Endometrial microvascular endothelial cells (primary cell): Measurements from ENCODE around the gene TGM5. TPM values are rescaled to one million over a fixed set of nuclear protein-coding genes. Genes with fewer than 3 reads are reported as not detected.
"Not testable (repeated sequence)": the region's sequence is repeated elsewhere in the genome, so short reads cannot be mapped to it uniquely, and the experiment has no call there.

Experiments
- in situ Hi-C: cut with HindIII; loops from 2 replicates; pipeline ENCODE4 v1.10.0; 2017; ENCODE audit warnings: low sequenced_read_pairs, low pct_unique_long_range_greater_than_20kb; ENCODE audit errors: inconsistent ontology term
- total RNA-seq: library from RNA; depleted of rRNA; stranded (reverse); fragments of >200 nt; gene quantifications from one replicate; pipeline ENCODE4 v1.2.3, GENCODE V29; 2015; ENCODE audit errors: inconsistent ontology term

TGM5 gene
- total RNA-seq, 1 donor from 2014 or later, result not detected

GRCh38 chr15:43207024-43207423 is 59.7 kb downstream of the TGM5 start:
- in situ Hi-C loops, result no loop called here

GRCh38 chr15:43206054-43206453 is 60.7 kb downstream of the TGM5 start:
- in situ Hi-C loops, result no loop called here

DNA sequence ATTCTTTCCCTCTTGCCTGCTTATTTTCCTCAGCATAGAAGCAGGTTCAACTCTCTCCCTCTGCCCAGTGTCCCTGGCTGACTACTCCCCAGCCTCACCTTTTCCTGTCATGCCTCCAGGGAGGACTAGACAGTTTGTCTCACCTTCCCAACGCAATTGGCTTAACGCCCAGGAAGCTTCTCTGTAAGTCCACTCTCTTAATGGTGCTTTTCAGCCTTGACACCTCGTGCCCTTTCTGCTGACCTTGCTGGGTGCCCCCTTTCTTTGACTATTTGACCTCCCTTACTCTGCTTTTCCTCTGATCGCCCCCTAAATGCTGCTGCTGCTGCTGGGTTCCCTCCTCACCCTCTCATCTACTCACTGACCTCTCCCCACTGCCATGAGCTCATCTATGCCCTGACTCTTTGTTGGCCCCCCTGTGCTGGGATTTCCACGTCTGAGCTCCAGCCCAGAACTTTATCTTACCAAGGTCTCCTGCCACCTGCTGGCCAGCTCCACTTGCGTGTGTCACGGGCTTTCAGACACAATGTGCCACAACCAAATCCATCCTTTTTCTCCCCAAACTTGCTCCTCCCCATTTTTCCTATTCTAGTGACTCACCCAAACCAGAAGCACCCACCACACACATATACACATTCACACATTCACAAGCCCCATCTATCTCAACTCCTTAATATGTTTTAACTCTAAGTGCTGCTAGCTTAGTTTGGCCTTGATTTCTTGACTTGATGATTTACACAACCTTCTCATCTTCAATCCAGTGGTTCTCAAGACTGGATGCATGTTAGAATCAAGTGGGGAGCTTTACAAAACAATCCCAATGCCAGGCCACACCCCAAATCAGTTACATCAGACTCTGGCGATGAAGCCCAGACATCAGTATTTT is 62.5 kb downstream of the TGM5 start:
- in situ Hi-C loops, result no loop called here

DNA sequence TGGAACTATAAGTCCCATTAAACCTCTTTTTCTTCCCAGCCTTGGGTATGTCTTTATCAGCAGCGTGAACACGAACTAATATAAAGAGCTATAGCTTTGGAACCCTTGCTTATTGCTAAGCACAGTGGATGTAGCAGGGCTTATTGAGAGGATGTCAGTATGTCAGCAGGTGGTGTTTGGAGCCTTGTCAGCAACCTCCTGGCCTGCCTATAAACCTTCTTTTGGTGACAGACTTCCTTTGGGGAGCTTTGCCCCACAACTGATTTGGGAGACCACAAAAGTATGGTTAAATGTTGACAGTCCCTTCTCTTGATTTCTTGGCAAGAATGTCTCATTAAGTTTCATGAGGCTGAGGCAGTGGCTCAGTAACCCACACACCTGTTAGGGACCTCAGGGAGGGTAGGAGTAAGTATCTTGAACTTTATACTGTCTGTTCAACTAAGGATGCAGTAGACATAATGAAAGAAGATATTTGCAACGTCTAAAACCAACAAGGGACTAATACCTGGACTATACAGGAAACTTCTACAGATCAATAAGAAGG is 66.7 kb downstream of the TGM5 start:
- in situ Hi-C loops, result no loop called here

DNA sequence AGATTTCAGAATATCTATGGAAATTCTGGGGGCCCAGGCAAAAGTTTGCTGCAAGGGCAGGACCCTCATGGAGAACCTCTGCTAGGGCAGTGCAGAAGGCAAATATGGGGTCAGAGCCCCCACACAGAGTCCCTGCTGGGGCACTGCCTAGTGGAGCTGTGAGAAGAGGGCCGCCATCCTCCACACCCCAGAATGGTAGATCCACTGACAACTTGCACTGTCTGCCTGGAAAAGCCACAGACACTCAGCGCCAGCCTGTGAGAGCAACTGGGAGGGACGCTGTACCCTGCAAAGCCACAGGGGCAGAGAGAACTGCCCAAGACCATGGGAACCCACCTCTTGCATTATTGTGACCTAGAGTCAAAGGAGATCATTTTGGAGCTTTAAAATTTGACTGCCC is 67.7 kb downstream of the TGM5 start:
- in situ Hi-C loops, result no loop called here

DNA sequence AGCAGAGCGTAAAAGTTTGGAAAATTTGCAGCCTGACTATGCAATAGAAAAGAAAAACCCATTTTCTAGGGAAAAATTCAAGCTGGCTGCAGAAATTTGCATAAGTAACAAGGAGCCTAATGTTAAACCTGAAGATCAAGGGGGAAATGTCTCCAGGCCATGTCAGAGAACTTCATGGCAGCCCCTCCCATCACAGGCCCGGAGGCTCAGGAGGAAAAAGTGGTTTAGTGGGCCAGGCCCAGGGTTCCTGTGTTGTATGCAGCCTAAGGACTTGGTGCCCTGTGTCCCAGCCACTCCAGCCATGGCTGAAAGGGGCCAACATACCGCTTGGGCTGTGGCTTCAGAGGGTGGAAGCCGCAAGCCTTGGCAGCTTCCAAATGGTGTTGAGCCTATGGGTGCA is 68.2 kb downstream of the TGM5 start:
- in situ Hi-C loops, result not testable (repeated sequence)

DNA sequence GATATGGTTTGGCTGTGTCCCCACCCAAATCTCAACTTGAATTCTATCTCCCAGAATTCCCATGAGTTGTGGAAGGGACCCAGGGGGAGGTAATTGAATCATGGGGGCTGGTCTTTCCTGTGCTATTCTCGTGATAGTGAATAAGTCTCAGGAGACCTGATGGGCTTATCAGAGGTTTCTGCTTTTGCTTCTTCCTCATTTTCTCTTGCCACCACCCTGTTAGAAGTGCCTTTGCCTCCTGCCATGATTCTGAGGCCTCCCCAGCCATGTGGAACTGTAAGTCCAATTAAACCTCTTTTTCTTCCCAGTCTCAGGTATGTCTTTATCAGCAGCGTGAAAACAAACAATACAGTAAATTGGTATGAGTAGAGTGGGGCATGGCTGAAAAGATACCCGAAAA is 69.0 kb downstream of the TGM5 start:
- in situ Hi-C loops, result not testable (repeated sequence)

- in situ Hi-C loops, result no loop called here
Measured at GRCh38 chr15:43196760-43197548, 69.8 kb downstream of the TGM5 start.

DNA sequence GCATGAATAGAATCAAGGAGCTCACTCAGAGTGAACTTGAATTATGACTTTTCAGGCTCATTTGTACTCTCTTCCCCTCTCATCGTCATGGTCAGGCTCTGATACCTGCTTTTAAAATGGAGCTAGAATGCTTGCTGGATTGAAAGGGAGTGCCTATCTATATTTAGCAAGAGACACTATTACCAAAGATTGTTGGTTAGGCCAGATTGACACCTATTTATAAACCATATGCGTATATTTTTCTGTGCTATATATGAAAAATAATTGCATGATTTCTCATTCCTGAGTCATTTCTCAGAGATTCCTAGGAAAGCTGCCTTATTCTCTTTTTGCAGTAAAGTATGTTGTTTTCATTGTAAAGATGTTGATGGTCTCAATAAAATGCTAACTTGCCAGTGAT is 71.9 kb downstream of the TGM5 start:
- in situ Hi-C loops, result no loop called here

DNA sequence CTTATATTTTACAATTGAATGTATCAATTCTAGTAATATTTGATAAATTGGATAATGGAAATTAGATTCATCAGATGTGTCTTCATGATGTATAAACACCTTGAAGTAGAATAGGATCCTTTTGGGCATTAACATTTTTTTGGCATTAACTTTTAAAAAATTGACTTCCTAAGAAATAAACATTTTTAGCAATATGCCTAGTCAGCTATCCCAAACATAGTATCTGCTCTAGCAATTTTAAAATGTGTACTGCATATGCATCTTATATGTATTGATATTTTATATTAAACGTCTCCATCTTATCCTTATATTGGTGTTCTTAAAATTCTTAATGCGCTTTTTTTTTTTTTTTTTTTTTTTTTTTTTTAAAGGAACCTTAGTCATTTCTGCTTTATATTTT is 73.0 kb downstream of the TGM5 start:
- in situ Hi-C loops, result no loop called here

DNA sequence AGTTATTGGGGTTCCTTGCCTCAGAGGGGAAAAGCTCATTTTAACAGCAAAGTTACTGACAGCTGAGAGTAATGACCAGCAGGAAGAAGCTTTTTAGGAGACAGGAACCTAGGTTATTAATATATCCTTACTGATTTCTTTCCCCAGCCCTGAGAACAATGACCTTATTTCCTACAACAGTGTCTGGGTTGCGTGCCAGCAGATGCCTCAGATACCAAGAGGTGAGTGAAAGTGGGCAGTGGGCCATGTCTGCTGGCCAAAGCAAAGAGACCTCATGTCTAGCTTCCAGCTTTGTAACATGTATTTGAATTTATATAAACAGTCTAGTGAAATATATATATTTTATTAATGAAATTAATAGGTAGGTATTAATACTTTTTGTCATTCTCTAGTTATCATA is 76.5 kb downstream of the TGM5 start:
- in situ Hi-C loops, result no loop called here

GRCh38 chr15:43189296-43189695 is 77.4 kb downstream of the TGM5 start:
- in situ Hi-C loops, result no loop called here

DNA sequence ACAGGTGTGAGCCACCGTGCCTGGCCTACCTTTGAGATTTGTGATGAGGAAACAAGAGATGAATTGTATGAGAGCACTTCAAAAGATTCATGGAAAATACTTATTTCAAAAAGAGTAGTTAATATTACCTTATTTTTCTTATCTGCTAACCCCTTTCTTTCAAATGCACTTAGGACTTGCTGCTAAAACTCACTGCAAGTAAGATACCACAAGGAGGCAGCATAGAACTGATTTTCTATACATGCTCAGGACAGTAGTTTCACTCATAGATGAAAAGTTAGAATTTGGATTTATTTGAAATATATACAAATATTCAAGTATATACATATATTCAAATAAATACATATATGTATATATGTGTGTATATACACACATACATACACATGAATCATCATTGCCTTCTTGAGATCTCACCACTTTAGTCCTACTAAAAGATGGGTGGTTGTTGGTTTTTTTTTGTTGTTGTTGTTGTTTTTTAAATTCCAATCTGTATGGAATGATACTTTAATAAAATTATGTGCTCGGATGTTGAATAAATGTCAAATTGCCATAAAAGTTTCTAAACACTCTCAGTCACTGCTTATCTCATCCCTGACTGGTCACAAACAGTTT is 79.1 kb downstream of the TGM5 start:
- in situ Hi-C loops, result no loop called here

GRCh38 chr15:43186003-43186353 is 80.8 kb downstream of the TGM5 start:
- in situ Hi-C loops, result no loop called here

DNA sequence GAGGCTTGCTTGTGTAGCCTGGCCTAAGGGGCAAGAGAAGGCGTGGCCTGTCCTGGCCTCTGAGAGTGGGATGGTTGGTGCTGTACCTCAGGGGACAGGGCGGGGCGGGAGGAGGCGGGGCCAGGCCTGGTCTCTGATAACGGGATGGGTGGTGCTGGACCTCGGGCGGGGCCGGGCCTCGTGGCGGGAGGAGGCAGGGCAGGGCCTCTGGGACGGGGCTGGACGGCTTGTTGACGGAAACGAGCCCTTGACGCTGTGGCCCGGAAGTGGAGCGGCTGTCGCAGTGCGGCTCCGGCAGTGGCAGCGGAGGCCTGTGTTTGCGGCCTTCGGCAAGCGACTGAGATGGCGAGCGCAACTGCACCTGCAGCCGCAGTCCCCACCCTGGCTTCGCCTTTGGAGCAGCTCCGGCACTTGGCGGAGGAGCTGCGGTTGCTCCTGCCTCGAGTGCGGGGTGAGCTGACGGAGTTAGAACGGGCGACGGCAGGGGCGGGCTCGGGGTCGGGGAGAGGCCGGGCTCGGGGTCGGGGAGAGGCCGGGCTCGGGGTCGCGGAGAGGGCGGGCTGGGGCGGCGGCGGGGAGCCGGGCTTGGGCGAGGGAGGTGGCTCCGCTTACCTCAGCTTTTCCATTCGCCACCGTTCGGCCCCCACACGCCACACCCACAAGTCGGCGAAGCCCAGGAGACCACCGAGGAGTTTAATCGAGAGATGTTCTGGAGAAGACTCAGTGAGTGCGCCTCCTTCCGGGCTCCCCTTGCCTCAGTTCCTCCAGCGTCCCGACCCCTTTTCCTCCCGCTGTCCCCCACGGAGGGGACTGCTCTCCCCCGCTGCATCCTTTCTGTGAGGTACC is 81.3 kb downstream of the TGM5 start, which contains the start of gene CCNDBP1:
CCNDBP1 (plus strand) TSS at position 247 of the 846 bp plus-strand sequence; CDS start at position 343, 96 bp downstream.
- in situ Hi-C loops, result no loop called here

GRCh38 chr15:43184407-43185124 is 82.2 kb downstream of the TGM5 start:
- in situ Hi-C loops, result no loop called here

- in situ Hi-C loops, result no loop called here
Measured at GRCh38 chr15:43183270-43183669, 83.5 kb downstream of the TGM5 start.
